ENCODE measurements around the gene USP31. TPM values are rescaled to one million over a fixed set of nuclear protein-coding genes. Genes with fewer than 3 reads are reported as not detected.

USP31 gene
- total and polyA plus RNA-seq, 10 donors: 0.52 to 9.0 (median 5.5) TPM

DNA sequence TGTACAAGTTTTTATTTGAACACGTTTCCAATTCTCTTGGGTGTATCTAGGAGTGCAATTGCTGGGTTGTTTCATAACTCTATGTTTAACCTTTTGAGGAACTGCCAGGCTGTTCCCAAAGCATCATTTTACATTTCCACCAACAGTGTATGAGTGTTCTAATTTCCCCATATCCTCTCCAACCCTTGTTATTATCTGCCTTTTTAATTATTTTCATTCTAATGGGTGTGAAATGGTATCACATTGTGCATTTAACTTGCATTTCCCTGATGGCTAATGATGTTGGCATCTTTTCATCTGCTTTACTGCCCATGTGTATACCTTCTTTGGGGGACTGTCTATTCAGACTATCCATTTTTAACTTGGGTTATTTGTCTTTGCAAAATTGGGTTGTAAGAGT, 104.2 kb downstream of the USP31 start:
- no peak for DNase-seq
- Histone ChIP-seq H3K36me3 (no peaks in the 10 kb centered on the region), H3K4me3 (no peak overlapping the region), H3K27ac (no peak overlapping the region), H3K9me3 (peaks cover 0 to 16% (median 9%) of the 10 kb centered on the region in 8 donors), H3K4me1 (no peaks in the 10 kb centered on the region), H3K27me3 (replicated peaks in 1 of 7) (peaks cover 0 to 21% (median 2%) of the 10 kb centered on the region in 7 donors)
- 43 to 74% (median 61%) methylated on average over 1 of the region's 1 CpG for WGBS, 5 donors
- TF ChIP-seq POLR2A (IDR thresholded peaks at IDR 0.05) (no peak), POLR2AphosphoS5 (IDR thresholded peaks at IDR 0.05) (no peak), CTCF (IDR thresholded peaks at IDR 0.05 in 8 of 11, conservative IDR thresholded peaks at IDR 0.05 in 3 of 11) (no peak)
- intact Hi-C loops (cut with DNase I; ENCODE audit: low total_unique reads): no loop called here

- H3K36me3 ChIP-seq: no peaks in the 10 kb centered on the region
- H3K27ac ChIP-seq: no peak overlapping the region
- TF ChIP-seq POLR2A (IDR thresholded peaks at IDR 0.05) (no peak), POLR2AphosphoS5 (IDR thresholded peaks at IDR 0.05) (no peak)
- H3K4me1 ChIP-seq: no peaks in the 10 kb centered on the region
- intact Hi-C loops (cut with DNase I; ENCODE audit: low total_unique reads): no loop called here
- WGBS, 5 donors: 78 to 87% (median 87%) methylated on average over 4 of the region's 4 CpGs
- H3K4me3 ChIP-seq: no peak overlapping the region
- peaks cover 0 to 10% (median 8%) of the 10 kb centered on the region in 8 donors for H3K9me3 ChIP-seq
- DNase-seq: no peak
- peaks cover 0 to 4% (median 0%) of the 10 kb centered on the region in 7 donors for H3K27me3 ChIP-seq (replicated peaks in 1 of 7)
These were observed 109.0 kb downstream of the USP31 start for GRCh38 chr16:23040246-23040645.

- intact Hi-C loops (cut with DNase I; ENCODE audit: low total_unique reads): no loop called here
- Histone ChIP-seq H3K36me3 (no peaks in the 10 kb centered on the region), H3K27me3 (replicated peaks in 1 of 7) (no peaks in the 10 kb centered on the region), H3K9me3 (peaks cover 0 to 7% (median 2%) of the 10 kb centered on the region in 8 donors), H3K4me3 (no peak overlapping the region), H3K4me1 (no peaks in the 10 kb centered on the region), H3K27ac (no peak overlapping the region)
- 81 to 90% (median 85%) methylated on average over 4 of the region's 4 CpGs for WGBS, 5 donors
- no peak for DNase-seq
- TF ChIP-seq CTCF (IDR thresholded peaks at IDR 0.05 in 8 of 11, conservative IDR thresholded peaks at IDR 0.05 in 3 of 11): no peak
- TF ChIP-seq POLR2AphosphoS5 (IDR thresholded peaks at IDR 0.05): no peak
- no peak for TF ChIP-seq POLR2A (IDR thresholded peaks at IDR 0.05)
These were observed 110.1 kb downstream of the USP31 start for GRCh38 chr16:23039118-23039517.

GRCh38 chr16:23035240-23035639, 114.0 kb downstream of the USP31 start:
- Histone ChIP-seq H3K4me3 (no peak overlapping the region), H3K4me1 (no peaks in the 10 kb centered on the region), H3K36me3 (no peaks in the 10 kb centered on the region), H3K27me3 (replicated peaks in 1 of 7) (peaks cover 0 to 19% (median 0%) of the 10 kb centered on the region in 7 donors), H3K9me3 (peaks cover 3 to 24% (median 19%) of the 10 kb centered on the region in 8 donors), H3K27ac (no peak overlapping the region)
- TF ChIP-seq POLR2A (IDR thresholded peaks at IDR 0.05) (no peak), POLR2AphosphoS5 (IDR thresholded peaks at IDR 0.05) (no peak), CTCF (IDR thresholded peaks at IDR 0.05 in 8 of 11, conservative IDR thresholded peaks at IDR 0.05 in 3 of 11) (no peak)
- DNase-seq: no peak
- 0 to 46% (median 6%) methylated on average over 1 of the region's 1 CpG for WGBS, 5 donors
- intact Hi-C loops (cut with DNase I; ENCODE audit: low total_unique reads): no loop called here
